GM10266 (cell line): Measurements from ENCODE around the gene FOXN1.

Experiments used
- DNase-seq: peaks from one replicate; pipeline ENCODE4 v3.0.0; 2012; ENCODE audit errors: extremely low spot score
- TF ChIP-seq, protein P1 (sequence below): IDR thresholded peaks from 2 replicates; pipeline ENCODE4 v1.5.1; 2012; ENCODE audit warnings: mild to moderate bottlenecking, low read depth; ENCODE audit not compliant: control insufficient read depth, insufficient read depth; ENCODE audit errors: missing control alignments

Gene FOXN1

DNA sequence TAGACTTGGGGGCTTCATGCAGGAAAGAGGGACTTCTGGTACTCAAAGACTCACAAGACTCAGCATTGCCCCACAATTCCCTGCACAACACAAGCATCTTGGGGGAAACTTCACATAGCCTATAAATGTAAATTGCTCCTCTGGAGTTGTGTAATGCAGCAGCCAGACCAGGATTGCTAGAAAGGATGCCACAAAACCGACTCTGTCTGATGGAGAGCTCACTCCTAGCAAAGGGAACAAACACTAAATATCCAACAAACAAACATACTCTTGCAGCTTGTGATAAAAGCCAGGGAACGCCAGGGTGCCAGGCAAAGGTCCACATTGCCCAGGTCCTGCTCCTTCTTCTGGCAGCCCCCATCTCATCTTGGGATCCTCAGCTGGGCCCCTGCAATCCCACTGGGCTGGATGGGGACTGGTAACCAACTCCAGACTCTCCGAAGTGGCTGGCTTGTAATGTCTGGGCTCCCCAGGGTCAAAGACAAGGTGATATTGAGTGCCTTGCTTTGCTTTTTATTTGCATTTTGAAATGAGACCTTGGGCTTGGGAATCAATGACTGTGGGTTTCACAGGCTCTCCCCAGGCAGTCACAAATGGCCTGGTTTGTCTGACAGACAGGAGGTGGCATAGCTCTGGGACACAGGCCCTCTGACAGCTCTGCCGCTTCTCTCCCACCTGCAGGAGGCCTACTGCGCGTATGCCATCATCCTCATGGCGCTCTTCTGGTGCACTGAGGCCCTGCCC lies 17.4 kb upstream of the FOXN1 start:
- DNase-seq: no peak
- TF ChIP-seq, protein P1, sequence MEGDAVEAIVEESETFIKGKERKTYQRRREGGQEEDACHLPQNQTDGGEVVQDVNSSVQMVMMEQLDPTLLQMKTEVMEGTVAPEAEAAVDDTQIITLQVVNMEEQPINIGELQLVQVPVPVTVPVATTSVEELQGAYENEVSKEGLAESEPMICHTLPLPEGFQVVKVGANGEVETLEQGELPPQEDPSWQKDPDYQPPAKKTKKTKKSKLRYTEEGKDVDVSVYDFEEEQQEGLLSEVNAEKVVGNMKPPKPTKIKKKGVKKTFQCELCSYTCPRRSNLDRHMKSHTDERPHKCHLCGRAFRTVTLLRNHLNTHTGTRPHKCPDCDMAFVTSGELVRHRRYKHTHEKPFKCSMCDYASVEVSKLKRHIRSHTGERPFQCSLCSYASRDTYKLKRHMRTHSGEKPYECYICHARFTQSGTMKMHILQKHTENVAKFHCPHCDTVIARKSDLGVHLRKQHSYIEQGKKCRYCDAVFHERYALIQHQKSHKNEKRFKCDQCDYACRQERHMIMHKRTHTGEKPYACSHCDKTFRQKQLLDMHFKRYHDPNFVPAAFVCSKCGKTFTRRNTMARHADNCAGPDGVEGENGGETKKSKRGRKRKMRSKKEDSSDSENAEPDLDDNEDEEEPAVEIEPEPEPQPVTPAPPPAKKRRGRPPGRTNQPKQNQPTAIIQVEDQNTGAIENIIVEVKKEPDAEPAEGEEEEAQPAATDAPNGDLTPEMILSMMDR: no peak

DNA sequence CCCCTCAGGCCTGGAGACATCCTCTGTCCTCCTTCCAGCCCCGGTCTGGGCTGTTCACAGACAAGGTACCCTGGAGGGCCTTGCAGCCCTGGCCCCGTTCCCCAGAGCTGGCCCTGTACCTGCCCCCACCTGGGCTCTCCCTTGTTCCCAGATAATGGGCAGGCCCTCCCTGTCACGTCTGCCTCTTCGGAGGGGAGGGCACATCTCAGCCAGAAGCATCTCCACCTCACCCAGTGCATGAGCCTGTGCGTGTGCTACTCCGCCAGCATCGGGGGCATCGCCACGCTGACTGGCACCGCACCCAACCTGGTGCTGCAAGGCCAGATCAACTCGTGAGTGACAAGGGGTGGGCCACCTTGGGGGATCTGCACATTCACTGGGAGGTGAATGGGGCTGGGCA lies 14.9 kb upstream of the FOXN1 start:
- no peak for DNase-seq
- TF ChIP-seq, protein P1: no peak

DNA sequence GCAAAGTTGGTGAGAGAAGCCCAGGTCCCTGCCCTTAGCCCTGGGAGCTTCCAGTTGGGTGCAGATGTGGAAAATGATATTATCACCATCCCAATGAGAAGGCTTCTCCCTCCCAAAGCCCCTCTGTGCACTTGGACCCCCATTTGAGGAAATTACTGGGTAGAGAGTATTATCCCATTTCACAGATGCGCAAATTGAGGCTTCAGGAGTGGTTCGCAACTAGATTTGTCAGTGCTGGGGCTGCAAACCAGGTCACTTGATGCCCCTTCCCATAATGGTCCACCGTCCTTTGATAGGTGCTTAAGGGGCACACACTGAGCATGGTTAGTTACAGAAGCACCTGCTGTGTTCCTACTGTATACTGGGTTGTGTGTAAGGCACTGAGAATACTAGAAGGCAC lies 14.3 kb upstream of the FOXN1 start:
- no peak for DNase-seq
- TF ChIP-seq, protein P1: no peak

DNA sequence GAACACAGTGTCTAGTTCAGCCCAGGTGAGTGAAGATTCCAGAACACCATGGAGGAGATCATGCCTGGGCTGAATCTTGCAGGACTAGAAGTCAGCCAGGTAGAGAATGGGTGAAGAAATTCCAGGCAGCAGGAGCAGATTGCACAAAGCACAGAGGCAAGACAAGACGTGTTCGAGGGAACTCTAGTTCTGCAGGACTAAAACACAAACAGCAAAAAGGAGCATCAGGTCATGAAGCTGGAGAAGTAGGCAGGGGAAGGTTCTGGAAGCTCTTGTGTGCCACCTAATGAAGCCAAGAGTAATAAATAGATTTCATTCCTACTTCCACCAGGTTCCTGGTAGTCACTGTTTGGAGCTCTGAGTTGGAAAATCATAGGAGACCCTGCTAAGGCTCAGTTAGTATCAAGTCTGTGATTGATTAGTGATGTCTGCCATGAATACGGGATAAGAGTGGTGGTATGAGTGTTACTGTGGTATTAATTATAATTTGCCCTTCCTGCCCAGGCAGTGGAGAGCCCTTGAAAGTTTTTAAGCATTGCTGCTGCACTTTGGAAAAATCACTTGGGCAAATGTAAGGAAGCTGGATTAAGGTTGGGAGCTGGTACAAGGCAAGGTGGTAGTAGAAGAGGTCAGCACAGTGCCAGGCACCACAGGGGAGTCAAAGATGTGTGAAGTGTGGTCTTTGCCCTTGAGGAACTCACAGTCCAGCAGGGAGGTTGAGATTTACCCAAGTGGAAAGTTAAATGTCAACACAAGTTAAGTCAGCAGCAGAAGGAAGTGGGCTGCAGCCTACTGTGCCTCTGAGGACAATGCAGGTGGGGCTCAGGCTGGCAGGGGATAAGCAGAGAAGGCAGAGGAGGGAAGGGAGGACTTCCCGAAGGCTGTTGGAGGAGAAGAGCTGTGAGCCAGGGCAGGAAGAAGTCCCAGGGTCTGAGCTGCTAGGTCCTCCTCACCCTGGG lies 13.5 kb upstream of the FOXN1 start:
- no peak for DNase-seq
- TF ChIP-seq, protein P1: no peak

DNA sequence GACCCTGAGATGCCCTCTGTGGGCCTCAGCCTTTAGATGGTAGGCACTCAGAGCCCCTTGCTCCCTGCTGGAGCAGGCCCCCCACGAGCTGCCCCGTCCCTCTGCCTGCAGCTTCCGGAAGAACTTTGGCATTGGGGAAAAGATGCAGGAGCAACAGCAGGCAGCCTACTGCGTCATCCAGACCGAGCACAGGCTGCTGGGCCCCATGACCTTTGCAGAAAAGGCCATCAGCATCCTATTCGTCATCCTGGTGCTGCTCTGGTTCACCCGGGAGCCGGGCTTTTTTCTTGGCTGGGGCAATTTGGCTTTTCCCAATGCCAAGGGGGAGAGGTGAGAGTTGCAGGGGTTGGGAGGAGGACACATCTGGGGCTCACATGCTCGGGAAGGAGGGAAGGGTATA lies 12.7 kb upstream of the FOXN1 start:
- TF ChIP-seq, protein P1: no peak

DNA sequence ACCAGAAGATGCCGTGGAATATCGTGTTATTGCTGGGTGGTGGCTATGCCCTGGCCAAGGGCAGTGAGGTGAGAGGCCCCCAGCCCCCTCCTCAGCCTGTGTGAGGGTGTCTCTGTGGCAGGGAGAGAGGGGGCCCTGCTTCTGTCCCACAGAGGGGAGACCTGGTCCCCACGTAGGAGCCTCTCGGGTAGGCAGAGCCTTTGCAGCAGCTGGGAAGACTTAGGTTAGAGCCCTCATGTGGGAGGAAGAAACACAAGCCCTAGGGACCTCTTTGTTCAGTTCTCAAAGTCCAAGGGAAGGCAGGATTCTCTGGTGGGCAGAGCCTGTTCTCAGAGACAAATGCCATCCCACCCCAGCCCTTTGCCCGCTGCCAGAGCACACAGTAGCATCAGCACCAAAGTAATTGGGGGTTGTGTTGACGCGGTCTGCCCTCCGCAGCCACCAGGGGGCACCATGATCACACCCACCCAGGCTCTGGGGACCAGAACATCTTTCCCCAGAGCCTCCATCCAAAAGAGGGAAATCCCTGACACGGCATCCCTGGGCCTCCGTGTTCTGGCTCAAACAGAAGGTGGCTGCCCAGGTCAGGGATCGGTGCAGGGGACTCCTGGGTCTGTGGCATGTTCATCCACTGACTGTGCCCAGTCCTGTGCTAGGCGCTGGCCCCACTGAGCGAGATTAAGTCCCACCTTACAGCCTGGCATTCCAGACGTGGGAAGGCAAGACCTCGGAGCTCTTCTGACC lies 11.5 kb upstream of the FOXN1 start:
- TF ChIP-seq, protein P1: peak; percentile 96
- peak; percentile 84 for DNase-seq

More for the DNA sequence above, 12.7 kb upstream of the FOXN1 start:
- no peak for DNase-seq

DNA sequence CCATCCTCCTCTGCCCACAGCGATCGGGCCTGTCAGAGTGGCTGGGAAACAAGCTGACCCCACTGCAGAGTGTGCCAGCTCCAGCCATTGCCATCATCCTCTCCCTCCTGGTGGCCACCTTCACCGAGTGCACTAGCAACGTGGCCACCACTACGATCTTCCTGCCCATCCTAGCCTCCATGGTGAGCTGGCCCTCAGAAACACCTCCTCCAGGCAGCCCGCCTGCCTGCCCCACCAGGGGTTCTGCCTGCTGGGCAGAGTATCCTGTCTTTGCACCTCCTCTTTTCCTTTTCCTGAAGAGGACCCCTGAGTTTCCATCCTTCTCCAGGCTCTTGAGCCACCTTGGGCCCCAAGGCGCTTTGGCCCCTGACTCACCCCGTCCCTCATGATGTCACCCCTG lies 10.5 kb upstream of the FOXN1 start:
- no peak for DNase-seq
- TF ChIP-seq, protein P1: no peak
